GM12878 (cell line): Measurements from ENCODE around the gene CYTIP. TPM values are rescaled to one million over a fixed set of nuclear protein-coding genes. Genes with fewer than 3 reads are reported as not detected.

Source experiments
- BCL3 ChIP-seq: IDR thresholded peaks from 2 replicates; pipeline ENCODE4 v1.6.1; 2011; ENCODE audit warnings: borderline replicate concordance, low read depth, mild to moderate bottlenecking, moderate library complexity, low read length; ENCODE audit not compliant: insufficient read depth, poor library complexity, severe bottlenecking
- BCLAF1 ChIP-seq: fragments of 450-650 bp; IDR thresholded peaks from 2 replicates; pipeline ENCODE4 v1.6.1; 2017; ENCODE audit warnings: antibody characterized with exemption, mild to moderate bottlenecking, moderate library complexity
- BHLHE40 ChIP-seq, 2 experiments: fragments of 450-650 bp in 1 of 2; IDR thresholded peaks; 2 replicates each; pipeline ENCODE4 v1.6.1; 2011 to 2017; ENCODE audit warnings: low read depth in 2 of 2, borderline replicate concordance in 1 of 2, improper control_type of control experiment in 1 of 2, low read length in 1 of 2, mild to moderate bottlenecking in 1 of 2
- CHD2 ChIP-seq: IDR thresholded peaks from 2 replicates; pipeline ENCODE4 v1.6.1; 2011; ENCODE audit warnings: low read depth, low read length, improper control_type of control experiment, borderline replicate concordance
- EZH2 ChIP-seq: IDR thresholded peaks from 2 replicates; pipeline ENCODE4 v1.6.1; 2012; ENCODE audit warnings: low read depth, mild to moderate bottlenecking, control low read depth, inconsistent platforms, low read length, borderline replicate concordance; ENCODE audit not compliant: control insufficient read depth
- IKZF2 ChIP-seq, 2 experiments: fragments of 450-650 bp; IDR thresholded peaks; 2 replicates each; pipeline ENCODE4 v1.6.1; 2017; ENCODE audit warnings: mild to moderate bottlenecking in 2 of 2, moderate library complexity in 2 of 2
- JUND ChIP-seq: IDR thresholded peaks from 2 replicates; pipeline ENCODE4 v1.6.1; 2012; ENCODE audit warnings: low read depth, mild to moderate bottlenecking, low read length, improper control_type of control experiment, moderate library complexity
- MEF2A ChIP-seq: IDR thresholded peaks from 2 replicates; pipeline ENCODE4 v1.6.1; 2011; ENCODE audit warnings: low read depth, mild to moderate bottlenecking, low read length, moderate library complexity; ENCODE audit not compliant: insufficient read depth
- MEF2B ChIP-seq: fragments of 450-650 bp; IDR thresholded peaks from 2 replicates; pipeline ENCODE4 v1.6.1; 2018; ENCODE audit warnings: mild to moderate bottlenecking, moderate library complexity; ENCODE audit not compliant: partially characterized antibody, poor library complexity, severe bottlenecking
- NFXL1 ChIP-seq: fragments of 450-650 bp; IDR thresholded peaks from 2 replicates; pipeline ENCODE4 v1.6.1; 2017; ENCODE audit warnings: antibody characterized with exemption, mild to moderate bottlenecking, borderline replicate concordance
- PAX5 ChIP-seq: IDR thresholded peaks from 2 replicates; pipeline ENCODE4 v1.6.1; 2011; ENCODE audit warnings: low read depth, low read length, borderline replicate concordance
- PML ChIP-seq: IDR thresholded peaks from 2 replicates; pipeline ENCODE4 v1.6.1; 2012; ENCODE audit warnings: low read length, inconsistent platforms
- RELB ChIP-seq: fragments of 450-650 bp; IDR thresholded peaks from 2 replicates; pipeline ENCODE4 v1.6.1; 2017; ENCODE audit warnings: low read depth, mild to moderate bottlenecking, moderate library complexity
- STAT3 ChIP-seq: IDR thresholded peaks from 2 replicates; pipeline ENCODE4 v1.6.1; 2011; ENCODE audit warnings: low read depth, low read length, improper control_type of control experiment
- TAF1 ChIP-seq: IDR thresholded peaks from 2 replicates; pipeline ENCODE4 v1.6.1; 2011; ENCODE audit warnings: mild to moderate bottlenecking, low read depth, low read length, borderline replicate concordance
- WRNIP1 ChIP-seq: IDR thresholded peaks from 2 replicates; pipeline ENCODE4 v1.6.1; 2011; ENCODE audit warnings: low read depth, low read length, improper control_type of control experiment, borderline replicate concordance
- YY1 ChIP-seq: IDR thresholded peaks from 2 replicates; pipeline ENCODE4 v1.6.1; 2011; ENCODE audit warnings: low read depth, mild to moderate bottlenecking, low read length
- ZBTB11 ChIP-seq: fragments of 450-650 bp; formaldehyde crosslinking; IDR thresholded peaks from 2 replicates; pipeline ENCODE4 v1.5.0; 2022; ENCODE audit warnings: mild to moderate bottlenecking, missing genetic modification characterization
- polyA plus RNA-seq, 11 experiments: library from polyadenylated mRNA; depleted of rRNA in 4 of 11; unstranded in 6 of 11; stranded (reverse) in 5 of 11; fragments of >200 nt; fragmentation: Nextera tagmentation in 4 of 11; fragmentation: Illumina TruSeq in 1 of 11; extraction: Ambion mirVana in 4 of 11; extraction: Trizol in 1 of 11; gene quantifications; 1 replicate in 1 of 11; 2 replicates in 10 of 11; pipeline versions ENCODE4 v1.2.1 to v1.2.3, GENCODE V29; 2011 to 2016; ENCODE audit warnings: inconsistent platforms in 2 of 11, missing spikeins in 2 of 11, low read depth in 1 of 11
- total RNA-seq, 4 experiments: library from RNA; depleted of rRNA in 3 of 4; stranded (reverse); fragments of >200 nt in 3 of 4; fragmentation: Illumina TruSeq in 1 of 4; extraction: Trizol in 1 of 4; gene quantifications; 2 replicates each; pipeline versions ENCODE4 v1.2.1 to v1.2.3, GENCODE V29; 2013 to 2021

Gene CYTIP
- total and polyA plus RNA-seq, 10 of the 15 experiments (the other 5 are each of a cell fraction or from before 2014, with no cell fraction given): 55.1 to 178 (median 73.4) TPM

- TF ChIP-seq TAF1: no peak
- no peak for TF ChIP-seq WRNIP1
- TF ChIP-seq ZBTB11 (CRISPR knock-in tag): no peak
- no peak for TF ChIP-seq BHLHE40 (IDR thresholded peaks at IDR 0.05; ENCODE audit: borderline replicate concordance in 1 of 2, low read depth in 2 of 2, low read length in 1 of 2)
- no peak for TF ChIP-seq JUND
- no peak for TF ChIP-seq CHD2
- TF ChIP-seq PAX5: no peak
- TF ChIP-seq BCL3: no peak
- TF ChIP-seq YY1: peak; percentile 62
- TF ChIP-seq MEF2A: no peak
- no peak for TF ChIP-seq NFXL1
- TF ChIP-seq STAT3: no peak
- TF ChIP-seq BCLAF1: no peak
- TF ChIP-seq PML: no peak
- no peak for TF ChIP-seq IKZF2 (IDR thresholded peaks at IDR 0.05)
- TF ChIP-seq RELB: no peak
- TF ChIP-seq EZH2: no peak
- TF ChIP-seq MEF2B: no peak
Measured at GRCh38 chr2:157492189-157492773, 48.4 kb upstream of the CYTIP start (continued).
